CD4-positive, alpha-beta T cell treated with Interleukin-4 for 1 hour (primary cell): ENCODE data around the gene OR2T27.
A peak's percentile ranks its signal among the peaks of the same experiment; 100 is the strongest.
"Not testable (repeated sequence)": the region's sequence is repeated elsewhere in the genome, so short reads cannot be mapped to it uniquely, and the experiment has no call there.

ENCODE experiments used
- DNase-seq, 2 donors: peaks; one replicate each; pipeline ENCODE4 v3.0.0-alpha.2; 2020 to 2022

The OR2T27 gene

GRCh38 chr1:248655354-248655753 is at the start of gene OR2T27:
TSS of gene OR2T27 (minus strand) at chr1:248655528. CDS start at chr1:248650884, 4,644 bp downstream.
- not testable (repeated sequence) for DNase-seq

GRCh38 chr1:248704606-248705005 is 49.3 kb upstream of the OR2T27 start:
- DNase-seq = no peak

- no peak for DNase-seq
Measured at GRCh38 chr1:248703674-248704073, 48.3 kb upstream of the OR2T27 start.

- no peak for DNase-seq
Measured at GRCh38 chr1:248702714-248703113, 47.4 kb upstream of the OR2T27 start, which contains the start of gene OR14I1. TSS of gene OR14I1 (minus strand) at chr1:248702766.

GRCh38 chr1:248699099-248699498 is 43.8 kb upstream of the OR2T27 start:
- DNase-seq = no peak

- DNase-seq = no peak
Measured at GRCh38 chr1:248697907-248698306, 42.6 kb upstream of the OR2T27 start.

GRCh38 chr1:248696774-248697173 is 41.4 kb upstream of the OR2T27 start:
- DNase-seq = no peak

- DNase-seq = peak in 1 of 2 donors; percentile 20
Measured at GRCh38 chr1:248696261-248696660, 40.9 kb upstream of the OR2T27 start.

- DNase-seq = no peak
Measured at GRCh38 chr1:248695451-248696132, 40.3 kb upstream of the OR2T27 start.

GRCh38 chr1:248691567-248692155 is 36.3 kb upstream of the OR2T27 start:
- no peak for DNase-seq

GRCh38 chr1:248688527-248689298 is 33.4 kb upstream of the OR2T27 start:
- no peak for DNase-seq

- peak; percentile 20 to 23 for DNase-seq
Measured at GRCh38 chr1:248686815-248687214, 31.5 kb upstream of the OR2T27 start.

GRCh38 chr1:248681651-248682050 is 26.3 kb upstream of the OR2T27 start:
- DNase-seq = no peak

- no peak for DNase-seq
Measured at GRCh38 chr1:248670003-248670402, 14.7 kb upstream of the OR2T27 start.

GRCh38 chr1:248663453-248664328 is 8.4 kb upstream of the OR2T27 start:
- DNase-seq = peak in 1 of 2 donors; percentile 16

- DNase-seq = not testable (repeated sequence)
Measured at GRCh38 chr1:248656797-248657196, 1.5 kb upstream of the OR2T27 start.

GRCh38 chr1:248648770-248649536 is 6.4 kb downstream of the OR2T27 start:
- not testable (repeated sequence) for DNase-seq

- not testable (repeated sequence) for DNase-seq
Measured at GRCh38 chr1:248645178-248645577, 10.2 kb downstream of the OR2T27 start, which contains the start of gene OR2T35. TSS of gene OR2T35 (minus strand) at chr1:248645278. CDS start at chr1:248639258, 6,020 bp downstream.

- DNase-seq = not testable (repeated sequence)
Measured at GRCh38 chr1:248642971-248643651, 12.2 kb downstream of the OR2T27 start.

GRCh38 chr1:248641583-248641982 is 13.7 kb downstream of the OR2T27 start:
- DNase-seq = not testable (repeated sequence)

GRCh38 chr1:248640906-248641305 is 14.4 kb downstream of the OR2T27 start:
- DNase-seq = not testable (repeated sequence)
